HepG2 (cell line): ENCODE measurements around the gene C1QBP. TPM values are rescaled to one million over a fixed set of nuclear protein-coding genes. Genes with fewer than 3 reads are reported as not detected.

ENCODE experiments used
- AHR ChIP-seq: IDR thresholded peaks from 2 replicates; pipeline ENCODE4 v1.6.1; 2018; ENCODE audit warnings: missing genetic modification reagents, missing compliant biosample characterization
- HIVEP1 ChIP-seq: sonication (generic); formaldehyde crosslinking; IDR thresholded peaks from 2 replicates; pipeline ENCODE4 v1.4.0; 2020; ENCODE audit warnings: mild to moderate bottlenecking, missing genetic modification reagents
- HMGXB4 ChIP-seq, 2 experiments: sonication (generic) in 1 of 2; formaldehyde crosslinking in 1 of 2; IDR thresholded peaks; 2 replicates each; pipeline versions ENCODE4 v1.4.0 to v1.6.1; 2018 to 2020; ENCODE audit warnings: missing genetic modification reagents in 2 of 2, borderline replicate concordance in 1 of 2, low read depth in 1 of 2, mild to moderate bottlenecking in 1 of 2, missing biosample characterization in 1 of 2
- HNRNPL ChIP-seq: fragments of 200-400 bp; formaldehyde crosslinking; IDR thresholded peaks from 2 replicates; pipeline ENCODE4 v1.6.1; 2017; ENCODE audit warnings: mild to moderate bottlenecking, low read depth, low read length
- MLX ChIP-seq: IDR thresholded peaks from 2 replicates; pipeline ENCODE4 v1.6.1; 2016
- MYC ChIP-seq: sonication (generic); formaldehyde crosslinking; IDR thresholded peaks from 2 replicates; pipeline ENCODE4 v1.9.0; 2021; ENCODE audit warnings: missing genetic modification reagents, borderline replicate concordance
- NAIF1 ChIP-seq: sonication (generic); formaldehyde crosslinking; IDR thresholded peaks from 2 replicates; pipeline ENCODE4 v1.5.0; 2020; ENCODE audit warnings: mild to moderate bottlenecking, missing genetic modification reagents, borderline replicate concordance
- NR1H2 ChIP-seq: sonication (generic); formaldehyde crosslinking; IDR thresholded peaks from 2 replicates; pipeline ENCODE4 v1.8.1; 2022; ENCODE audit warnings: low read depth, missing genetic modification reagents, borderline replicate concordance
- PAX8 ChIP-seq: sonication (generic); formaldehyde crosslinking; IDR thresholded peaks from 2 replicates; pipeline ENCODE4 v1.8.0; 2022; ENCODE audit warnings: mild to moderate bottlenecking, missing genetic modification reagents, borderline replicate concordance
- PHF20 ChIP-seq: sonication (generic); formaldehyde crosslinking; IDR thresholded peaks from 2 replicates; pipeline ENCODE4 v1.5.0; 2020; ENCODE audit warnings: mild to moderate bottlenecking, missing genetic modification reagents
- RAD21 ChIP-seq: fragments of 450-650 bp; formaldehyde crosslinking; IDR thresholded peaks from 2 replicates; pipeline ENCODE4 v1.5.0; 2020; ENCODE audit warnings: mild to moderate bottlenecking
- RBM39 ChIP-seq: fragments of 200-400 bp; formaldehyde crosslinking; IDR thresholded peaks from one replicate; pipeline ENCODE4 v1.6.1; 2018; ENCODE audit warnings: antibody characterized with exemption, mild to moderate bottlenecking, low read depth, low read length; ENCODE audit not compliant: poor library complexity, severe bottlenecking
- SKIL ChIP-seq: sonication (generic); formaldehyde crosslinking; IDR thresholded peaks from 2 replicates; pipeline ENCODE4 v1.8.0; 2022; ENCODE audit warnings: missing genetic modification reagents, mild to moderate bottlenecking, moderate library complexity, borderline replicate concordance
- SNAI1 ChIP-seq: sonication (generic); formaldehyde crosslinking; IDR thresholded peaks from 2 replicates; pipeline ENCODE4 v1.5.0; 2020; ENCODE audit warnings: mild to moderate bottlenecking, missing genetic modification reagents, borderline replicate concordance
- XRCC5 ChIP-seq: fragments of 200-400 bp; formaldehyde crosslinking; optimal IDR thresholded peaks from 2 replicates; pipeline ENCODE3; 2017; ENCODE audit warnings: mild to moderate bottlenecking, low read length
- ZMAT3 ChIP-seq: sonication (generic); formaldehyde crosslinking; conservative IDR thresholded peaks from 2 replicates; pipeline ENCODE4 v1.7.0; 2021; ENCODE audit warnings: missing genetic modification reagents
- ZNF460 ChIP-seq: sonication (generic); formaldehyde crosslinking; IDR thresholded peaks from 2 replicates; pipeline ENCODE4 v1.5.1; 2020; ENCODE audit warnings: missing genetic modification reagents, mild to moderate bottlenecking, borderline replicate concordance
- ZNF503 ChIP-seq: sonication (generic); formaldehyde crosslinking; IDR thresholded peaks from 2 replicates; pipeline ENCODE4 v1.4.0; 2020; ENCODE audit warnings: missing genetic modification reagents
- ZNF788 ChIP-seq: sonication (generic); formaldehyde crosslinking; IDR thresholded peaks from 2 replicates; pipeline ENCODE4 v1.5.0; 2020; ENCODE audit warnings: mild to moderate bottlenecking, missing genetic modification reagents, borderline replicate concordance
- ZSCAN22 ChIP-seq: sonication (generic); formaldehyde crosslinking; IDR thresholded peaks from 2 replicates; pipeline ENCODE4 v1.4.0; 2020; ENCODE audit warnings: mild to moderate bottlenecking, missing genetic modification reagents
- polyA plus RNA-seq, 8 experiments: library from polyadenylated mRNA; depleted of rRNA in 3 of 8; stranded (reverse) in 7 of 8; unstranded in 1 of 8; fragments of >200 nt; fragmentation: Illumina TruSeq in 4 of 8; extraction: Trizol in 4 of 8; gene quantifications; 2 replicates each; pipeline versions ENCODE4 v1.2.1 to v1.2.3, GENCODE V29; 2011 to 2016; ENCODE audit warnings: low read depth in 4 of 8, missing spikeins in 1 of 8, mixed read lengths in 1 of 8; ENCODE audit not compliant: insufficient read depth in 1 of 8
- total RNA-seq, 5 experiments: library from RNA; depleted of rRNA; stranded (reverse); fragments of >200 nt; fragmentation: Illumina TruSeq; extraction: Trizol; gene quantifications; 2 replicates each; pipeline ENCODE4 v1.2.3, GENCODE V29; 2016; ENCODE audit warnings: low read depth in 1 of 5

C1QBP gene
- total and polyA plus RNA-seq, 2 of the 13 experiments (the other 11 are each of a cell fraction or from before 2014, with no cell fraction given), result 219 to 680 TPM

GRCh38 chr17:5419959-5420653 lies 18.8 kb downstream of the C1QBP start, which contains the start of gene RPAIN (continued):
- peak; percentile 6; the same call in 1 of the 2 replicates for TF ChIP-seq ZMAT3 (CRISPR knock-in tag)
- TF ChIP-seq HMGXB4 (CRISPR knock-in tag; IDR thresholded peaks at IDR 0.05; ENCODE audit: borderline replicate concordance in 1 of 2, low read depth in 1 of 2), result peak; percentile 61 to 71
- TF ChIP-seq ZNF788 (CRISPR knock-in tag), result peak; percentile 75; the same call in 1 of the 2 replicates
- TF ChIP-seq MYC, result peak; percentile 96
- 0 out of 2 replicates have a peak, but pooled peaks have one; percentile 42 for TF ChIP-seq NR1H2
- no peak for TF ChIP-seq RAD21
- no peak for TF ChIP-seq SKIL (CRISPR knock-in tag)
- no peak for TF ChIP-seq ZNF460
- TF ChIP-seq PHF20, result peak; percentile 68
- TF ChIP-seq ZNF503, result no peak
- peak; percentile 27; the same call in 1 of the 2 replicates for TF ChIP-seq PAX8 (CRISPR knock-in tag)
- TF ChIP-seq XRCC5, result peak; percentile 53
- peak; percentile 56; the same call in 1 of the 2 replicates for TF ChIP-seq NAIF1 (CRISPR knock-in tag)
- no peak for TF ChIP-seq RBM39
- TF ChIP-seq MLX (CRISPR knock-in tag), result 0 out of 2 replicates have a peak, but pooled peaks have one; percentile 11
- TF ChIP-seq SNAI1, result peak; percentile 91
- TF ChIP-seq HNRNPL, result 0 out of 2 replicates have a peak, but pooled peaks have one; percentile 29
- TF ChIP-seq ZSCAN22 (CRISPR knock-in tag), result no peak
- TF ChIP-seq AHR (CRISPR knock-in tag), result 0 out of 2 replicates have a peak, but pooled peaks have one; percentile 29
- peak; percentile 63; the same call in 1 of the 2 replicates for TF ChIP-seq HIVEP1 (CRISPR knock-in tag)
